Muscle layer of colon (tissue), 2 donors: Measurements from ENCODE around the gene VCAN.

Experiments
- H3K27ac ChIP-seq: one replicate; pipeline ENCODE4 v1.7.0; 2013; ENCODE audit warnings: low read depth, mild to moderate bottlenecking, low read length, moderate library complexity
- H3K27me3 ChIP-seq, 2 donors: one replicate each; pipeline ENCODE4 v1.7.0; 2013; ENCODE audit warnings: low read length in 2 of 2, mild to moderate bottlenecking in 2 of 2; ENCODE audit not compliant: insufficient read depth in 2 of 2, control insufficient read depth in 1 of 2
- H3K36me3 ChIP-seq: one replicate; pipeline ENCODE4 v1.7.0; 2013; ENCODE audit warnings: mild to moderate bottlenecking, low read length; ENCODE audit not compliant: insufficient read depth
- H3K4me1 ChIP-seq: one replicate; pipeline ENCODE4 v1.7.0; 2013; ENCODE audit warnings: mild to moderate bottlenecking, low read length; ENCODE audit not compliant: insufficient read depth
- H3K4me3 ChIP-seq, 2 donors: one replicate each; pipeline ENCODE4 v1.7.0; 2013; ENCODE audit warnings: low read length in 2 of 2, low read depth in 1 of 2, mild to moderate bottlenecking in 1 of 2, moderate library complexity in 1 of 2
- H3K9ac ChIP-seq: one replicate; pipeline ENCODE4 v1.7.0; 2013; ENCODE audit warnings: low read length
- H3K9me3 ChIP-seq: one replicate; pipeline ENCODE4 v1.7.0; 2013; ENCODE audit warnings: mild to moderate bottlenecking, low read length
- donor health status: abdominal sarcoma.
- donor health status: Adenocarcinoma of cecum.

VCAN gene

GRCh38 chr5:83441747-83442146 lies 29.8 kb upstream of the VCAN start:
- no peaks in the 10 kb centered on the region for H3K9me3 ChIP-seq
- H3K9ac ChIP-seq = no peak overlapping the region
- no peak overlapping the region for H3K27ac ChIP-seq
- no peaks in the 10 kb centered on the region for H3K27me3 ChIP-seq
- no peaks in the 10 kb centered on the region for H3K4me1 ChIP-seq
- no peak overlapping the region for H3K4me3 ChIP-seq
- H3K36me3 ChIP-seq = no peaks in the 10 kb centered on the region

DNA sequence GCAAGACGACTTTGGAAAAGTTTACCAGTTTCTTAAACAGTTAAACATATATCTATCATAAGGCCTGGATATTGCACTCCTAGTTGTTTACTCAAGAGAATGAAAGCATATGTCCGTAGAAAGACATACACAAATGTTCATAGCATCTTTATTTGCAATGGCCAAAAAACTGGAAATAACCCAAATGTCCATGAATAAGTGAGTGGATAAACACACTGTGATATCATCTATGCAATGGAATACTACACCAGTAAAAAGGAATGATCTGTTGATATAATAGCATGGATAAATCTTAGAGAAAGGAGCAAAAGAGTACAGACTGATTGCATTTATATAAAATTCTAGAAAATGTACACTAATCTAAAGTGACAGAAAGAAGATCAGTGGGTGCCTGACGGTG lies 28.0 kb upstream of the VCAN start:
- no peaks in the 10 kb centered on the region for H3K9me3 ChIP-seq
- H3K9ac ChIP-seq = no peak overlapping the region
- H3K36me3 ChIP-seq = no peaks in the 10 kb centered on the region
- no peak overlapping the region for H3K4me3 ChIP-seq
- H3K27me3 ChIP-seq = no peaks in the 10 kb centered on the region
- no peaks in the 10 kb centered on the region for H3K4me1 ChIP-seq
- no peak overlapping the region for H3K27ac ChIP-seq

- Histone ChIP-seq H3K4me3 (no peak overlapping the region), H3K36me3 (no peaks in the 10 kb centered on the region), H3K9me3 (no peaks in the 10 kb centered on the region), H3K9ac (no peak overlapping the region), H3K27ac (no peak overlapping the region), H3K4me1 (no peaks in the 10 kb centered on the region), H3K27me3 (no peaks in the 10 kb centered on the region)
Observed at GRCh38 chr5:83444445-83444844, 27.1 kb upstream of the VCAN start.

DNA sequence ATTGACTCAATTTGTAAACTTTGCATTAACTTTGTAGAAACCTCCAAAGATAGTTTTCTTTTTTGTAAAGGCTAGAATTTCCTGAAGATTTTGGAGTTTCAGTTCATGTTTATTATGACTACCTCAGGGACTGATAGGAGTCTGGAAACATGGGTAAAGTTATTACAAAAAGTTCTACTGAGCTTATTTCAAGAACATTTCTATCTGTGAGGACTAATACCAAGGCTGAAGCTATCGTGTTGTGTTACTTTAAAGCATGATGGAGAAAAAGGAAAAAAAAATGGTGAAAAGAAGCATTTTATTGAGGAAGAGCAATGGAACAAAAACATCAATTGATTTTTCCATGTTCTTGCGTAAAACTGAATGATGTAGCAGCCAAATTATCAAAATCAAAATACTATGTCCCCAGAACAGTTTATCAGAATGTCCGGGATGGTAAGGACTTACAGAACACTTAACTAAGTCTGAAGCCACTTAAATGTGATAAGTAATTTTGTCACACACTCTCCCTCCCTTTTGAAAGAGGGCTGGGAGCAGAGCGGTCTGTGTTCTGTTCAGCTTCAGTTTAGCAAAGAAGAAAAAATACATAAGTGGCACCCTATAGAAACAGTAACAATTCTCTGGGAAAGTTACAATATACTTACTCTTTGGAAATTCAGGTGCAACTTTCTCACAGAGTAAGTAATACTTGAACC lies 25.1 kb upstream of the VCAN start:
- H3K9me3 ChIP-seq = no peaks in the 10 kb centered on the region
- H3K27ac ChIP-seq = no peak overlapping the region
- no peak overlapping the region for H3K9ac ChIP-seq
- no peak overlapping the region for H3K4me3 ChIP-seq
- no peaks in the 10 kb centered on the region for H3K36me3 ChIP-seq
- no peaks in the 10 kb centered on the region for H3K27me3 ChIP-seq
- no peaks in the 10 kb centered on the region for H3K4me1 ChIP-seq

DNA sequence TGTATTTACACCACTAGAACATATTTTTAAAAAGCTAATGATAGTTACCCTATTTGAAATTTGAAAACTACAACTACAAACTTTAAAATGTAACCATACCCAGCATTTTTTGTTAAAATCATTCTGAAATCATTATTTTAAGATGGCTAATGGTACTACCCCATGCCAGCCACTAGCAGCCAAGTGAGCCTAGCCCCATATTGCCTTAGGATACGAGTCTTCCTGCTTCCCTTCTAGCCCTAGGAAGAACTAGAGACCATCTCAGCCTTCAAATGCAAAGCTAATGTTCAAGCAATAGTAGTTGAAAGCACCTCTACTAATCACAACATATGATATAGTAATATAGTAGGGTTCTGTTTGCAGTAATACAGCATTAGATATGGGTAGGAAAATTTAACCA lies 24.0 kb upstream of the VCAN start:
- H3K9ac ChIP-seq = no peak overlapping the region
- no peaks in the 10 kb centered on the region for H3K4me1 ChIP-seq
- H3K27ac ChIP-seq = no peak overlapping the region
- no peak overlapping the region for H3K4me3 ChIP-seq
- H3K27me3 ChIP-seq = no peaks in the 10 kb centered on the region
- H3K9me3 ChIP-seq = no peaks in the 10 kb centered on the region
- H3K36me3 ChIP-seq = no peaks in the 10 kb centered on the region

DNA sequence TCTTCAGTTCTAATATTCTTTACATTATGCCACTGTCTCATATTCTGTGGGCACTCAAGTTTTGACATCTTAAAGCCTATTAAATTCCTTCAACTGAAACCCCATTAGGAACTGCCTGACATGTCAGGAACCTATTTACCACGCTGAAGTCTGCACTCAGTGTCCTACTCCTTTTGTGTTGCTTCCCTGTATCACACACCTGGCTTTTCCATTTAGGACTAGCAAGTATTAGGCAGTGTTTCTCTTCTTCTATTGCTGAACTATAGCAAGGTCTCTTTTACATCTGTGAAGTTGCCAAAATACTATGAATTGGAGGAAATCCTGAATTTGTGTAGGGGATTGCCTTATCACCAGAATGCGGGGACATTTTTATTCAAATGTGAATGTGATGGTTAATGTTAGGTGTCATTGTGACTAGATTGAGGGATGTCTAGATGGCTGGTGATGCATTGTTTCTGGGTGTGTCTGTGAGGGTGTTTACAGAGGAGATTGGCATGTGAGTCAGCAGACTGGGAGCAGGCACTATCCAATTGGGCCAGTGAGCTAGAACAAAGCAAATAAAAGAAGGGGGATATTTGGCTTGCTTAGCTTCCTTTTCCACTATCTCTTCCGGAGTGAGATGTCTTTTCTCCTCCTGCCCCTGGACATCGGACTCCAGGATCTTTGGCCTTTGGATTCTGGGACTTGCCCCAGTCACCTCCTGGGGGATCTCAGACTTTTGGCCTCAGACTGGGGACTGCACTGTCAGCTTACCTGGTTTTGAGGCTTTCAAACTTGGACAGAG lies 21.2 kb upstream of the VCAN start:
- no peaks in the 10 kb centered on the region for H3K27me3 ChIP-seq
- peaks cover 9% of the 10 kb centered on the region for H3K9me3 ChIP-seq
- no peaks in the 10 kb centered on the region for H3K36me3 ChIP-seq
- no peaks in the 10 kb centered on the region for H3K4me1 ChIP-seq
- H3K9ac ChIP-seq = no peak overlapping the region
- no peak overlapping the region for H3K4me3 ChIP-seq
- H3K27ac ChIP-seq = no peak overlapping the region

GRCh38 chr5:83450967-83451248 lies 20.6 kb upstream of the VCAN start:
- Histone ChIP-seq H3K9me3 (peaks cover 9% of the 10 kb centered on the region), H3K27me3 (no peaks in the 10 kb centered on the region), H3K4me1 (no peaks in the 10 kb centered on the region), H3K27ac (no peak overlapping the region), H3K36me3 (no peaks in the 10 kb centered on the region), H3K9ac (no peak overlapping the region), H3K4me3 (no peak overlapping the region)

DNA sequence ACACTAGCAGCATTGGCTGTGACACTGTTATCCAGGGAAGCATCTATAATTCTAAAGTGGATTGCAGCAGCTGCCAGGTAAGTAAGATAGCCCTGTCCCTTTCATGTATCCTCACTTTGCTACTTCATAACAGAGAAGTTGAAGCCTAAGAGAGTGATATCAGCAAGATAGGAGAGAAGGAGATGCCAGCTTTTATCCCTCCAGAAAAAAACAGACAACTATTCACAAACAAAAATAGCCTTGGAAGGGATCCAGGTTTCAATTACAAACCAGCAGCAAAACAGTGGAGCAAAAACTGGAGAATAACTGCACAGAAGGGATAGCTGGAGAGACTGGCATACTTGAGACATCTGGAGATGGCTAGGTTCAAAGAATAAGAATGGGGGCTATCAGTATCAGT lies 19.6 kb upstream of the VCAN start:
- Histone ChIP-seq H3K4me3 (no peak overlapping the region), H3K9ac (no peak overlapping the region), H3K4me1 (no peaks in the 10 kb centered on the region), H3K27me3 (no peaks in the 10 kb centered on the region), H3K27ac (no peak overlapping the region), H3K9me3 (peaks cover 9% of the 10 kb centered on the region), H3K36me3 (no peaks in the 10 kb centered on the region)

- H3K27me3 ChIP-seq = no peaks in the 10 kb centered on the region
- H3K4me1 ChIP-seq = no peaks in the 10 kb centered on the region
- no peaks in the 10 kb centered on the region for H3K36me3 ChIP-seq
- H3K4me3 ChIP-seq = no peak overlapping the region
- H3K9me3 ChIP-seq = peaks cover 9% of the 10 kb centered on the region
- no peak overlapping the region for H3K27ac ChIP-seq
- H3K9ac ChIP-seq = no peak overlapping the region
Observed at GRCh38 chr5:83453937-83454336, 17.6 kb upstream of the VCAN start.

DNA sequence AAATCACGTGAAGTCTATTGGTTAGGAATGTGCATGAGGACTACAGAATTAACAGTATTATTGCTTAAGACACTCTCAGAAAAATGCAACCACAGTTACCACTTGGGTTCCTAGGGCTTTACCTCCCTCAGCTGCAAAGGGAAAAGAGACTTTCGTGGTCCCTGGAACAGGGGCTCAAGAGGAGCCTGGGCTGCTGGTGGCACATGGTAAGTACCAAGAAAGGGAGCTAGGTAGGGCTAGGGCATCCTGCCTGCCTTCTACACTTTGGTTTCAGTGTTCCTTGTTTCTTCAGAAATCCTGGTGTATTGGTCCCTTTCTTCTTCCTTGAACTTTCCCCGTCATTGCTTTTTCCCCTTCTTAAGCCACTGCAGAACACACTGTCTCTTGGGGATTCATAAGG lies 7.3 kb upstream of the VCAN start:
- H3K4me1 ChIP-seq = no peaks in the 10 kb centered on the region
- H3K9me3 ChIP-seq = no peaks in the 10 kb centered on the region
- no peaks in the 10 kb centered on the region for H3K27me3 ChIP-seq
- H3K27ac ChIP-seq = no peak overlapping the region
- H3K4me3 ChIP-seq = no peak overlapping the region
- no peak overlapping the region for H3K9ac ChIP-seq
- H3K36me3 ChIP-seq = no peaks in the 10 kb centered on the region

- Histone ChIP-seq H3K9ac (no peak overlapping the region), H3K27ac (no peak overlapping the region), H3K9me3 (no peaks in the 10 kb centered on the region), H3K4me3 (no peak overlapping the region), H3K4me1 (no peaks in the 10 kb centered on the region), H3K27me3 (peaks cover 7 to 17% of the 10 kb centered on the region in 2 donors), H3K36me3 (no peaks in the 10 kb centered on the region)
Observed at GRCh38 chr5:83467371-83468035, 4.0 kb upstream of the VCAN start.
